ENCODE measurements around the gene TMC1.
"Not testable (repeated sequence)": the region's sequence is repeated elsewhere in the genome, so short reads cannot be mapped to it uniquely, and the experiment has no call there.

The TMC1 gene

DNA sequence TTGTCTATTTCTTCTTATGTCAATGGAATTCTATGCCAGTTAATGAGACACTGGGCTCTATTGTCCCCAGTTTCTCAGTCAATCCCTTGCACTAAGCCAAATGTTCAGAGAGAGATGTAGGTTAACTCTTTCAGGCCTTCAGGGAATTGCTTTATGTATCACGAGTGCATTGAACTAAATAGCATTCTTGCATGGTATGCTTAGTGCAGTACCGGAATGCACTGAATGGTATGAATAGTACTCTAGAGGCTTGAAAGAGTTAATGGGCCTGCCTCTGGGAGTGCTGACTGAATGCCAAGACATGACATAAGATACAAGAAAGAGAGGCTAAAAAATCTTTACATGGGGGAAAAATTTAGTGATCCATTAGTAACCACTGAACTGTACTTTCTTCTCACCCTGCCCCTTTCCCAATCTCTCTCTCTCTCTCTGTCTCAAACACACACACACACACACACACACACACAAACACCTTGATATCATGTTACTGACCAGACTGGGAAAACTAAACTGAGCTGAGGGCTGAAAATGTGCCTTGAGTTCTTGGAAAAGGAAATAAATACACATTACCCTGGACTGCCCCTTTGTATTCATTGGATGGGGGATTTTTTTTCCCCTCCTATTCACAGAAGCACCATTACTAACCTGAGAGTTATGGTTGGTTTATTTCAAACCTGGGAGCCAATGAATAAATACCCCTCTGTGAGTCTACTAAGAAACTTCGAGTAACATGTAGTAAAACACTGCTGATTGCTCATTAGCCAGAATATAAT lies 35.4 kb upstream of the TMC1 start:
- no peak overlapping the region for H3K27ac ChIP-seq (ENCODE audit: low read depth, low read length)
- H3K4me3 ChIP-seq (ENCODE audit: low read depth in 1 of 2, low read length in 2 of 2), result no peak overlapping the region
- H3K36me3 ChIP-seq (ENCODE audit: control insufficient read depth in 1 of 2, insufficient read depth in 2 of 2, low read length in 2 of 2), result no peaks in the 10 kb centered on the region
- no peaks in the 10 kb centered on the region for H3K9me3 ChIP-seq (ENCODE audit: control insufficient read depth in 1 of 2, low read length in 2 of 2)
- H3K9ac ChIP-seq (ENCODE audit: low read depth in 1 of 2, low read length in 2 of 2), result no peak overlapping the region
- no peaks in the 10 kb centered on the region for H3K27me3 ChIP-seq (ENCODE audit: control insufficient read depth in 1 of 2, insufficient read depth in 2 of 2, low read length in 2 of 2)
- H3K4me1 ChIP-seq (ENCODE audit: control insufficient read depth in 1 of 2, insufficient read depth in 2 of 2, low read length in 2 of 2), result peaks cover 0 to 7% of the 10 kb centered on the region in 2 donors

DNA sequence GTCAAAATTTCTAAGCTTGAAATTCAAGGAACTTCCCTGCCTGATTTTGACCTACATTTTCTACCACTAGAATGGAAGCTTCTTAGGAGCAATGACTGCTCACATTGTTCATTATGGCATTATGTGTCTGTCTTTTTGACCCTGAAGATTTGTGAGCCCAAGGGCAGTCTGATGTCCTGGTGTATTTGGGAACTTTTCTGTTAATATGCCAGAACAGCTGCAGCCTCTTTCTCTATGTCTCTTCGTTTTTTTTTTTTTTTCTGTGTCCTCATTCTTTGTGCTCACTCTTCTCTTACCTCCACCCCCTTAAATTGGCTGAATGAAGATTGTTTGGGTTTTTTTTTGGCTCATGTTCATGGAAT lies 34.8 kb upstream of the TMC1 start:
- Histone ChIP-seq H3K4me1 (ENCODE audit: control insufficient read depth in 1 of 2, insufficient read depth in 2 of 2, low read length in 2 of 2) (peaks cover 0 to 3% of the 10 kb centered on the region in 2 donors), H3K27me3 (ENCODE audit: control insufficient read depth in 1 of 2, insufficient read depth in 2 of 2, low read length in 2 of 2) (no peaks in the 10 kb centered on the region), H3K36me3 (ENCODE audit: control insufficient read depth in 1 of 2, insufficient read depth in 2 of 2, low read length in 2 of 2) (no peaks in the 10 kb centered on the region), H3K9ac (ENCODE audit: low read depth in 1 of 2, low read length in 2 of 2) (no peak overlapping the region), H3K27ac (ENCODE audit: low read depth, low read length) (no peak overlapping the region), H3K4me3 (ENCODE audit: low read depth in 1 of 2, low read length in 2 of 2) (no peak overlapping the region), H3K9me3 (ENCODE audit: control insufficient read depth in 1 of 2, low read length in 2 of 2) (no peaks in the 10 kb centered on the region)

- not testable (repeated sequence) for H3K9me3 ChIP-seq (ENCODE audit: control insufficient read depth in 1 of 2, low read length in 2 of 2); H3K4me3 ChIP-seq (ENCODE audit: low read depth in 1 of 2, low read length in 2 of 2); H3K27me3 ChIP-seq (ENCODE audit: control insufficient read depth in 1 of 2, insufficient read depth in 2 of 2, low read length in 2 of 2); H3K27ac ChIP-seq (ENCODE audit: low read depth, low read length); H3K4me1 ChIP-seq (ENCODE audit: control insufficient read depth in 1 of 2, insufficient read depth in 2 of 2, low read length in 2 of 2); H3K9ac ChIP-seq (ENCODE audit: low read depth in 1 of 2, low read length in 2 of 2); H3K36me3 ChIP-seq (ENCODE audit: control insufficient read depth in 1 of 2, insufficient read depth in 2 of 2, low read length in 2 of 2)
Observed at GRCh38 chr9:72487665-72488064, 33.7 kb upstream of the TMC1 start.

DNA sequence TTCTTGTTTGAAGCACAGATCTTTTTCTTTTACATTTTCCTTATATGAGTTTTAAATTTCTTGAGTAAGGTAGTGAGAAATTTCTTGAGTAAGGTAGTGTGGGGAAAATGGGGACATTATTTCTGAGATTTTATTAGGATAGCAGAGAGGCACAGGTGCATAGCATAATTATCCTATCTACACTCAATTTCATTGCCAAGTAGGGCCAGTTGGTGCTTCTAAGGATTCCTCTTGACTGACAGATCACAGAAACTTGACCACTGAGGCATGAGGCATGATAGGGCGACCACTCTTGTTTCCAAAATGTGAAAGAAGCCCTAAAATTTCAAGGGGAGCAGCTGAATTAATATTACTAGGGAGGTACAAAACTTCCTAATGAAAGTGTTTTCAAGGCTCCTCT lies 31.4 kb upstream of the TMC1 start:
- Histone ChIP-seq H3K9ac (ENCODE audit: low read depth in 1 of 2, low read length in 2 of 2) (no peak overlapping the region), H3K27ac (ENCODE audit: low read depth, low read length) (no peak overlapping the region), H3K4me3 (ENCODE audit: low read depth in 1 of 2, low read length in 2 of 2) (no peak overlapping the region), H3K9me3 (ENCODE audit: control insufficient read depth in 1 of 2, low read length in 2 of 2) (no peaks in the 10 kb centered on the region), H3K36me3 (ENCODE audit: control insufficient read depth in 1 of 2, insufficient read depth in 2 of 2, low read length in 2 of 2) (no peaks in the 10 kb centered on the region), H3K4me1 (ENCODE audit: control insufficient read depth in 1 of 2, insufficient read depth in 2 of 2, low read length in 2 of 2) (peaks cover 0 to under 1% of the 10 kb centered on the region in 2 donors), H3K27me3 (ENCODE audit: control insufficient read depth in 1 of 2, insufficient read depth in 2 of 2, low read length in 2 of 2) (no peaks in the 10 kb centered on the region)

GRCh38 chr9:72491242-72491641 lies 30.2 kb upstream of the TMC1 start:
- Histone ChIP-seq H3K27ac (ENCODE audit: low read depth, low read length) (no peak overlapping the region), H3K36me3 (ENCODE audit: control insufficient read depth in 1 of 2, insufficient read depth in 2 of 2, low read length in 2 of 2) (no peaks in the 10 kb centered on the region), H3K4me3 (ENCODE audit: low read depth in 1 of 2, low read length in 2 of 2) (no peak overlapping the region), H3K27me3 (ENCODE audit: control insufficient read depth in 1 of 2, insufficient read depth in 2 of 2, low read length in 2 of 2) (no peaks in the 10 kb centered on the region), H3K9ac (ENCODE audit: low read depth in 1 of 2, low read length in 2 of 2) (no peak overlapping the region), H3K4me1 (ENCODE audit: control insufficient read depth in 1 of 2, insufficient read depth in 2 of 2, low read length in 2 of 2) (peaks cover 0 to 3% of the 10 kb centered on the region in 2 donors), H3K9me3 (ENCODE audit: control insufficient read depth in 1 of 2, low read length in 2 of 2) (no peaks in the 10 kb centered on the region)

DNA sequence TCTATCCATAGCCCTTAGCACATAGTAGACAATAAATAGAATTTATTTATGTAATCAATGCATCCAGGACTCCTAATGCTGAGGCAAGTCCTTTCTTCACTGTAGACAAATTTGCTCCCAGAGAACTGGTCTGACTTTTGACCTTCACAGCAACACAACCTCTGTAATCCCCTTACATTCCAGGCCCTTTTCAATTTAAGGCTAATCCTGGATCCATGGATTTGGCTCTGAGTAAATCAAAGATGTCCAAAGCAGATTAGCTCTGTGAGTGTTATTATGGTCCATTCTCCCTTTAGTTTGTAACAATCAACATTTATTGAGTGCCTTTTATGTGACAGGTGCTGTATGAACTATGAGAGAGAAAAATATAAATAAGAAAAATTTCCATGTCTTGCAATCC lies 27.4 kb upstream of the TMC1 start:
- Histone ChIP-seq H3K4me1 (ENCODE audit: control insufficient read depth in 1 of 2, insufficient read depth in 2 of 2, low read length in 2 of 2) (peaks cover 0 to 3% of the 10 kb centered on the region in 2 donors), H3K36me3 (ENCODE audit: control insufficient read depth in 1 of 2, insufficient read depth in 2 of 2, low read length in 2 of 2) (no peaks in the 10 kb centered on the region), H3K4me3 (ENCODE audit: low read depth in 1 of 2, low read length in 2 of 2) (no peak overlapping the region), H3K27me3 (ENCODE audit: control insufficient read depth in 1 of 2, insufficient read depth in 2 of 2, low read length in 2 of 2) (no peaks in the 10 kb centered on the region), H3K9me3 (ENCODE audit: control insufficient read depth in 1 of 2, low read length in 2 of 2) (no peaks in the 10 kb centered on the region), H3K27ac (ENCODE audit: low read depth, low read length) (no peak overlapping the region), H3K9ac (ENCODE audit: low read depth in 1 of 2, low read length in 2 of 2) (no peak overlapping the region)

DNA sequence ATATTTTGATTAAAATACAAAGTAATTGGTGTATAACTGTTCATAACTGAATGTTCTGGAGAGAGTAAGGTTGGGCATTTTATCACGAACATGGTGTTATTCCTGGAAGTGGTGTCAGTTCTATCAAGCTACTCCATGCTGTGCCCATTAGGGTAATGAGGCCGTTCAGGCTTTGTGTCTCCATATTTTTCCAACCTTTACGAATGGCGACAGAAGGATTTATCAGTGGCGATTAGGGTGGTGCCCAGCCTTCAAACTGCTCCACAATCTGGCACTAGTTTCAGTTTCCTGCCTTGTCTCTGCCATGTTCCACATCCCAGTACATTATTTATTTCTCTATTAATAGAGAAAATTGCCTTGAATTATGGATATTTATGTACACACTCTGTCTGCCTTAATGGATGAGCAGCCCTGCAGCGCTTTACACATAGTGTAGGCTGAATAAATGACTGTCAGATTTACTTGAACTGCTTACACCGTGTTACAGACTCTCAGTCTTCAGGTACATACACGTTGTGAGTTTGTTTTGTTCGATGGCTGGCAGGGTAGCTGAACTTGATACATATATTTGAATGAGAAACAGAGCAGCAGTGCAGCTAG lies 23.9 kb upstream of the TMC1 start:
- no peak overlapping the region for H3K4me3 ChIP-seq (ENCODE audit: low read depth in 1 of 2, low read length in 2 of 2)
- no peak overlapping the region for H3K27ac ChIP-seq (ENCODE audit: low read depth, low read length)
- no peak overlapping the region for H3K9ac ChIP-seq (ENCODE audit: low read depth in 1 of 2, low read length in 2 of 2)
- H3K36me3 ChIP-seq (ENCODE audit: control insufficient read depth in 1 of 2, insufficient read depth in 2 of 2, low read length in 2 of 2), result no peaks in the 10 kb centered on the region
- peaks cover 0 to 3% of the 10 kb centered on the region in 2 donors for H3K4me1 ChIP-seq (ENCODE audit: control insufficient read depth in 1 of 2, insufficient read depth in 2 of 2, low read length in 2 of 2)
- no peaks in the 10 kb centered on the region for H3K27me3 ChIP-seq (ENCODE audit: control insufficient read depth in 1 of 2, insufficient read depth in 2 of 2, low read length in 2 of 2)
- no peaks in the 10 kb centered on the region for H3K9me3 ChIP-seq (ENCODE audit: control insufficient read depth in 1 of 2, low read length in 2 of 2)

GRCh38 chr9:72506615-72507014 lies 14.8 kb upstream of the TMC1 start:
- Histone ChIP-seq H3K36me3 (ENCODE audit: control insufficient read depth in 1 of 2, insufficient read depth in 2 of 2, low read length in 2 of 2) (no peaks in the 10 kb centered on the region), H3K9ac (ENCODE audit: low read depth in 1 of 2, low read length in 2 of 2) (no peak overlapping the region), H3K4me3 (ENCODE audit: low read depth in 1 of 2, low read length in 2 of 2) (no peak overlapping the region), H3K27me3 (ENCODE audit: control insufficient read depth in 1 of 2, insufficient read depth in 2 of 2, low read length in 2 of 2) (no peaks in the 10 kb centered on the region), H3K9me3 (ENCODE audit: control insufficient read depth in 1 of 2, low read length in 2 of 2) (no peaks in the 10 kb centered on the region), H3K4me1 (ENCODE audit: control insufficient read depth in 1 of 2, insufficient read depth in 2 of 2, low read length in 2 of 2) (peaks cover 0 to 4% of the 10 kb centered on the region in 2 donors), H3K27ac (ENCODE audit: low read depth, low read length) (no peak overlapping the region)

GRCh38 chr9:72509053-72509452 lies 12.4 kb upstream of the TMC1 start:
- peaks cover 0 to 4% of the 10 kb centered on the region in 2 donors for H3K4me1 ChIP-seq (ENCODE audit: control insufficient read depth in 1 of 2, insufficient read depth in 2 of 2, low read length in 2 of 2)
- H3K27me3 ChIP-seq (ENCODE audit: control insufficient read depth in 1 of 2, insufficient read depth in 2 of 2, low read length in 2 of 2), result no peaks in the 10 kb centered on the region
- H3K9me3 ChIP-seq (ENCODE audit: control insufficient read depth in 1 of 2, low read length in 2 of 2), result no peaks in the 10 kb centered on the region
- no peak overlapping the region for H3K27ac ChIP-seq (ENCODE audit: low read depth, low read length)
- H3K9ac ChIP-seq (ENCODE audit: low read depth in 1 of 2, low read length in 2 of 2), result no peak overlapping the region
- no peak overlapping the region for H3K4me3 ChIP-seq (ENCODE audit: low read depth in 1 of 2, low read length in 2 of 2)
- no peaks in the 10 kb centered on the region for H3K36me3 ChIP-seq (ENCODE audit: control insufficient read depth in 1 of 2, insufficient read depth in 2 of 2, low read length in 2 of 2)

DNA sequence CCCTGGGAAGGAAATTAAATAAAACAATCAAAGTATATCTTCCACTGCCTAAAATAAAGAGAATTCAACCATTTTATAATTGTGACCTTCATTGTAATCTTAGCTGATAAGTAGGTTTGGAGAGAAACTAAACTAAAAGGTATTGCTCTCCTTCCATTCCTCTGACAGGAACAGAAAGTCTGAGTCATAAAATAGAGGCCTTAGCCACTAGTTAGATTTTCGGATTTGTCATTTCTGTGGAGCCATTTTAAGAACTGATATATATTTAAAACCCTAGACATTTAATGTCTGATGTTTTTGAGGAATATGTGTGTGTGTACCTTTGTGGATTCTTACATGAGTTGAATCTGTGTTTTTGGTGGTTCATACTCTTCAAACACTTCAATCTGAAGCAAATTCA lies 11.8 kb upstream of the TMC1 start:
- Histone ChIP-seq H3K36me3 (ENCODE audit: control insufficient read depth in 1 of 2, insufficient read depth in 2 of 2, low read length in 2 of 2) (no peaks in the 10 kb centered on the region), H3K27ac (ENCODE audit: low read depth, low read length) (no peak overlapping the region), H3K27me3 (ENCODE audit: control insufficient read depth in 1 of 2, insufficient read depth in 2 of 2, low read length in 2 of 2) (no peaks in the 10 kb centered on the region), H3K9ac (ENCODE audit: low read depth in 1 of 2, low read length in 2 of 2) (no peak overlapping the region), H3K4me3 (ENCODE audit: low read depth in 1 of 2, low read length in 2 of 2) (no peak overlapping the region), H3K4me1 (ENCODE audit: control insufficient read depth in 1 of 2, insufficient read depth in 2 of 2, low read length in 2 of 2) (peaks cover 0 to 4% of the 10 kb centered on the region in 2 donors), H3K9me3 (ENCODE audit: control insufficient read depth in 1 of 2, low read length in 2 of 2) (no peaks in the 10 kb centered on the region)

Measured in duodenal mucosa (tissue), 2 donors.